GM23338 (cell line): ENCODE data around the gene TNFSF9. TPM values are rescaled to one million over a fixed set of nuclear protein-coding genes. Genes with fewer than 3 reads are reported as not detected.

Experiments used
- ATAC-seq: fragments of 200-7000 bp; cut with Tn5 transposase; 3 replicates; pipeline ENCODE4 v1.9.1; 2020
- DNase-seq: peaks from one replicate; pipeline ENCODE4 v3.0.0-alpha.2; 2015; ENCODE audit warnings: low spot score
- H2AFZ ChIP-seq: fragments of 200-600 bp; sonication (generic); 2 replicates; pipeline ENCODE4 v1.8.0; 2016; ENCODE audit warnings: antibody characterized with exemption, mild to moderate bottlenecking, moderate library complexity
- H3F3A ChIP-seq: fragments of 200-600 bp; sonication (generic); replicated peaks from 2 replicates; pipeline ENCODE4 v1.8.0; 2017; ENCODE audit warnings: antibody characterized with exemption, mixed run types, low read depth
- H3K27ac ChIP-seq: fragments of 200-600 bp; sonication (generic); 2 replicates; pipeline ENCODE4 v1.6.1; 2016; ENCODE audit warnings: low read depth
- H3K27me3 ChIP-seq: fragments of 200-600 bp; sonication (generic); 2 replicates; pipeline ENCODE4 v1.8.0; 2016; ENCODE audit warnings: mild to moderate bottlenecking, mixed run types, moderate library complexity; ENCODE audit not compliant: insufficient read depth
- H3K36me3 ChIP-seq: fragments of 200-600 bp; sonication (generic); 2 replicates; pipeline ENCODE4 v1.8.0; 2016; ENCODE audit warnings: mild to moderate bottlenecking; ENCODE audit not compliant: insufficient read depth
- H3K4me1 ChIP-seq: fragments of 200-600 bp; sonication (generic); 2 replicates; pipeline ENCODE4 v1.8.0; 2016; ENCODE audit warnings: mild to moderate bottlenecking, moderate library complexity; ENCODE audit not compliant: insufficient read depth
- H3K4me2 ChIP-seq: fragments of 200-600 bp; sonication (generic); 2 replicates; pipeline ENCODE4 v1.7.1; 2017; ENCODE audit warnings: mixed run types
- H3K4me3 ChIP-seq: fragments of 200-600 bp; sonication (generic); 2 replicates; pipeline ENCODE4 v1.6.1; 2016; ENCODE audit warnings: mixed run types
- H3K79me2 ChIP-seq: fragments of 200-600 bp; sonication (generic); replicated peaks from 2 replicates; pipeline ENCODE4 v1.8.0; 2017; ENCODE audit warnings: mild to moderate bottlenecking; ENCODE audit not compliant: insufficient read depth
- H3K9me2 ChIP-seq: fragments of 200-600 bp; sonication (generic); 2 replicates; pipeline ENCODE4 v1.8.0; 2017; ENCODE audit not compliant: insufficient read depth
- H4K20me1 ChIP-seq: fragments of 200-600 bp; sonication (generic); replicated peaks from 2 replicates; pipeline ENCODE4 v1.8.0; 2017; ENCODE audit warnings: mild to moderate bottlenecking; ENCODE audit not compliant: insufficient read depth
- H3K27ac Mint-ChIP-seq: 2 replicates; pipeline ENCODE4 v1.8.0; 2020; ENCODE audit warnings: inconsistent platforms, mild to moderate bottlenecking, moderate library complexity, mixed read lengths
- H3K27me3 Mint-ChIP-seq: 3 replicates; pipeline ENCODE4 v1.8.0; 2022; ENCODE audit warnings: low read depth, mild to moderate bottlenecking, moderate library complexity, mixed read lengths, inconsistent platforms; ENCODE audit not compliant: insufficient read depth, poor library complexity
- H3K36me3 Mint-ChIP-seq: 3 replicates; pipeline ENCODE4 v1.8.0; 2021; ENCODE audit warnings: low read depth, mild to moderate bottlenecking, inconsistent platforms, moderate library complexity, mixed read lengths
- H3K4me1 Mint-ChIP-seq: 3 replicates; pipeline ENCODE4 v1.8.0; 2020; ENCODE audit warnings: mild to moderate bottlenecking, inconsistent platforms, mixed read lengths
- H3K4me3 Mint-ChIP-seq: 3 replicates; pipeline ENCODE4 v1.8.0; 2021; ENCODE audit warnings: moderate library complexity, mild to moderate bottlenecking, inconsistent platforms, mixed read lengths
- H3K9me3 Mint-ChIP-seq: 3 replicates; pipeline ENCODE4 v1.8.0; 2020; ENCODE audit warnings: moderate library complexity, mild to moderate bottlenecking, inconsistent platforms, mixed read lengths
- CREB1 ChIP-seq: fragments of 250-450 bp; sonication (Bioruptor Pico); IDR thresholded peaks from 2 replicates; pipeline ENCODE4 v1.5.0; 2020; ENCODE audit warnings: low read depth, mild to moderate bottlenecking, moderate library complexity
- EZH2 ChIP-seq: fragments of 200-600 bp; sonication (generic); IDR thresholded peaks from one replicate; pipeline ENCODE4 v1.8.0; 2017; ENCODE audit warnings: antibody characterized with exemption, mild to moderate bottlenecking, low read depth; ENCODE audit not compliant: unreplicated experiment
- EZH2phosphoT487 ChIP-seq: fragments of 200-600 bp; sonication (generic); IDR thresholded peaks from one replicate; pipeline ENCODE4 v1.8.1; 2018; ENCODE audit warnings: antibody characterized with exemption; ENCODE audit not compliant: unreplicated experiment
- JUNB ChIP-seq: IDR thresholded peaks from one replicate; pipeline ENCODE4 v1.6.1; 2016; ENCODE audit warnings: antibody characterized with exemption; ENCODE audit not compliant: unreplicated experiment
- NANOG ChIP-seq: IDR thresholded peaks from 2 replicates; pipeline ENCODE4 v1.6.1; 2016; ENCODE audit warnings: antibody characterized with exemption, borderline replicate concordance
- POLR2AphosphoS5 ChIP-seq: IDR thresholded peaks from 2 replicates; pipeline ENCODE4 v1.6.1; 2016; ENCODE audit warnings: antibody characterized with exemption, low read depth
- STAT1 ChIP-seq: IDR thresholded peaks from one replicate; pipeline ENCODE4 v1.6.1; 2016; ENCODE audit warnings: antibody characterized with exemption; ENCODE audit not compliant: unreplicated experiment
- ZNF114 ChIP-seq: fragments of 250-450 bp; sonication (Bioruptor Pico); IDR thresholded peaks from 2 replicates; pipeline ENCODE4 v1.5.0; 2020; ENCODE audit warnings: mild to moderate bottlenecking, moderate library complexity
- ZNF331 ChIP-seq: fragments of 250-450 bp; sonication (Bioruptor Pico); IDR thresholded peaks from 2 replicates; pipeline ENCODE4 v1.5.0; 2020; ENCODE audit warnings: low read depth, mild to moderate bottlenecking, moderate library complexity
- polyA plus RNA-seq: library from polyadenylated mRNA; unstranded; fragments of >200 nt; fragmentation: Nextera tagmentation; extraction: Ambion mirVana; gene quantifications from 2 replicates; pipeline ENCODE4 v1.2.1, GENCODE V29; 2016
- total RNA-seq: library from RNA; depleted of rRNA; stranded (reverse); fragments of >200 nt; shearing (Covaris generic); gene quantifications from 2 replicates; pipeline ENCODE4 v1.2.3, GENCODE V29; 2014
- TF ChIP-seq, protein P1 (sequence below), 2 experiments: fragments of 200-600 bp in 1 of 2; sonication (generic) in 1 of 2; conservative IDR thresholded peaks; 2 replicates each; pipeline versions ENCODE4 v1.5.1 to v1.6.1; 2016 to 2017; ENCODE audit warnings: antibody characterized with exemption in 2 of 2, low read depth in 2 of 2, mild to moderate bottlenecking in 2 of 2, moderate library complexity in 1 of 2
- TF ChIP-seq, protein P2 (sequence below): IDR thresholded peaks from 2 replicates; pipeline ENCODE4 v1.6.1; 2016; ENCODE audit warnings: antibody characterized with exemption
- TF ChIP-seq, protein P3 (sequence below): IDR thresholded peaks from one replicate; pipeline ENCODE4 v1.6.1; 2018; ENCODE audit warnings: antibody characterized with exemption; ENCODE audit not compliant: unreplicated experiment

Gene TNFSF9
- total and polyA plus RNA-seq, 2 experiments from 2014 or later = 2.6 to 9.1 TPM

DNA sequence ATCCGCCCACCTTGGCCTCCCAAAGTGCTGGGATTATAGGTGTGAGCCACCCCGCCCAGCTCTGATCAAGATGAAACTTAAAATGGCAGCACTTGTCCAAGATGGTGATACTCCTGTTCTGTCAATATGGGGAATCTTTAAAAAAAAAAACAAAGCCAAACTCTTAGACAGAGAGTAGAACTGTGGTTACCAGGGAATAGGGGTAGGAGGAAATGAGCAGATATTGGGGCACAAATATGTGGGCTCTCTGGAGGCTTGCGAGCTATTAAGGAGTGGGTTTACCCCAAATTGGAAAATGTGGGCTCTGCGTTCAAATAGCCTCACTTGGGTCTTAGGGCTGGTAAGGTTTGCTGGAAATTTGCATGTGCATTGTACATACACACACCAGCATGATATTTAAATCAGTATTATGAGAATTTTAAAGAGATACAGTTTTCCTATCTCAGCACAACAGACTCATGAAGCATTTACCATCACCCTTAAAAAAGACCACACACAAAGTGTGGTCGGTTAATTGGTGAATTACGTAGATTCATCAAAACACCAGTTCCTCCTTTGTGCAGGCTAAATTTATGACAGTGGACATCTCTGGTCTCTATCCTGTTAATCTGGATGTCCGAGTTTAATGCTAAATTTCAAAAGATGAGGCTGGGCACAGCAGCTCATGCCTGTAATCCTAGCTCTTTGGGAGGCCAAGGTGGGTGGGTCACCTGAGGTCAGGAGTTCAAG is 48.8 kb downstream of the TNFSF9 start:
- ATAC-seq (no peak), DNase-seq (no peak)
- Histone ChIP-seq H3K27me3 (no peaks in the 10 kb centered on the region), H3K79me2 (no peaks in the 10 kb centered on the region), H3K4me1 (peaks cover 15% of the 10 kb centered on the region), H3K27ac (no peak overlapping the region), H3F3A (no peaks in the 10 kb centered on the region), H3K9me2 (no peaks in the 10 kb centered on the region), H4K20me1 (no peaks in the 10 kb centered on the region), H3K36me3 (peaks cover 11% of the 10 kb centered on the region; the same call in 1 of the 2 replicates), H3K4me3 (no peak overlapping the region), H2AFZ (no peak overlapping the region), H3K4me2 (no peak overlapping the region)
- TF ChIP-seq EZH2phosphoT487 = no peak
- Mint-ChIP-seq H3K27me3 (peaks cover 4% of the 10 kb centered on the region), H3K36me3 (peaks cover 14% of the 10 kb centered on the region; the same call in 2 of the 3 replicates), H3K4me3 (no peak overlapping the region), H3K4me1 (no peaks in the 10 kb centered on the region), H3K27ac (no peak overlapping the region), H3K9me3 (peaks cover 36% of the 10 kb centered on the region)

DNA sequence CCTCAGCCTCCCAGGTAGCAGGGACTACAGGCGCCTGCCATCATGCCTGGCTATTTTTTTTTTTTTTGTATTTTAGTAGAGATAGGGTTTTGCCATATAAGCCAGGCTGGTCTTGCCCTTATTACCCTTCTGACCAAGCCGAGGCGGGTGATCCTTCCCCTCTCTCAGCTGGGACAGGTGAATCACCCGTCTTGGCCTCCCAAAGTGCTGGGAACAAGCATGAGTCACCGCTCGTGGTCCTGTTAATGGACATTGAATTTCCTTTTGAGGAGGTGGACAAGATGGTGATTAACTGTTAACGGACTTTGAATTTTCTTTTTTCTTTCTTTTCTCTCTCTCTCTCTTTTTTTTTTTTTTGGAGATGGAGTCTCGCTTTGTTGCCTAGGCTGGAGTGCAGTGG is 49.5 kb downstream of the TNFSF9 start:
- peaks cover 12% of the 10 kb centered on the region for H3K4me1 ChIP-seq
- no peak overlapping the region for H2AFZ ChIP-seq
- no peak overlapping the region for H3K27ac ChIP-seq
- no peak overlapping the region for H3K4me3 ChIP-seq
- Mint-ChIP-seq H3K27me3 (peaks cover 9% of the 10 kb centered on the region), H3K4me3 (no peak overlapping the region), H3K36me3 (peaks cover 14% of the 10 kb centered on the region; the same call in 2 of the 3 replicates), H3K4me1 (no peaks in the 10 kb centered on the region), H3K9me3 (peaks cover 41% of the 10 kb centered on the region), H3K27ac (no peak overlapping the region)
- ATAC-seq (no peak), DNase-seq (no peak)
- H3K36me3 ChIP-seq = peaks cover 11% of the 10 kb centered on the region; the same call in 1 of the 2 replicates
- H3K27me3 ChIP-seq = peaks cover under 1% of the 10 kb centered on the region; the same call in 1 of the 2 replicates
- no peaks in the 10 kb centered on the region for H4K20me1 ChIP-seq
- H3F3A ChIP-seq = no peaks in the 10 kb centered on the region
- no peaks in the 10 kb centered on the region for H3K9me2 ChIP-seq
- H3K79me2 ChIP-seq = no peaks in the 10 kb centered on the region
- no peak overlapping the region for H3K4me2 ChIP-seq
- no peak for TF ChIP-seq ZNF114 (CRISPR knock-in tag)
- no peak for TF ChIP-seq STAT1
- TF ChIP-seq, protein P1, sequence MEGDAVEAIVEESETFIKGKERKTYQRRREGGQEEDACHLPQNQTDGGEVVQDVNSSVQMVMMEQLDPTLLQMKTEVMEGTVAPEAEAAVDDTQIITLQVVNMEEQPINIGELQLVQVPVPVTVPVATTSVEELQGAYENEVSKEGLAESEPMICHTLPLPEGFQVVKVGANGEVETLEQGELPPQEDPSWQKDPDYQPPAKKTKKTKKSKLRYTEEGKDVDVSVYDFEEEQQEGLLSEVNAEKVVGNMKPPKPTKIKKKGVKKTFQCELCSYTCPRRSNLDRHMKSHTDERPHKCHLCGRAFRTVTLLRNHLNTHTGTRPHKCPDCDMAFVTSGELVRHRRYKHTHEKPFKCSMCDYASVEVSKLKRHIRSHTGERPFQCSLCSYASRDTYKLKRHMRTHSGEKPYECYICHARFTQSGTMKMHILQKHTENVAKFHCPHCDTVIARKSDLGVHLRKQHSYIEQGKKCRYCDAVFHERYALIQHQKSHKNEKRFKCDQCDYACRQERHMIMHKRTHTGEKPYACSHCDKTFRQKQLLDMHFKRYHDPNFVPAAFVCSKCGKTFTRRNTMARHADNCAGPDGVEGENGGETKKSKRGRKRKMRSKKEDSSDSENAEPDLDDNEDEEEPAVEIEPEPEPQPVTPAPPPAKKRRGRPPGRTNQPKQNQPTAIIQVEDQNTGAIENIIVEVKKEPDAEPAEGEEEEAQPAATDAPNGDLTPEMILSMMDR (conservative IDR thresholded peaks at IDR 0.05; ENCODE audit: low read depth in 2 of 2) = no peak
- TF ChIP-seq CREB1 (CRISPR knock-in tag) = no peak
- TF ChIP-seq, protein P2, sequence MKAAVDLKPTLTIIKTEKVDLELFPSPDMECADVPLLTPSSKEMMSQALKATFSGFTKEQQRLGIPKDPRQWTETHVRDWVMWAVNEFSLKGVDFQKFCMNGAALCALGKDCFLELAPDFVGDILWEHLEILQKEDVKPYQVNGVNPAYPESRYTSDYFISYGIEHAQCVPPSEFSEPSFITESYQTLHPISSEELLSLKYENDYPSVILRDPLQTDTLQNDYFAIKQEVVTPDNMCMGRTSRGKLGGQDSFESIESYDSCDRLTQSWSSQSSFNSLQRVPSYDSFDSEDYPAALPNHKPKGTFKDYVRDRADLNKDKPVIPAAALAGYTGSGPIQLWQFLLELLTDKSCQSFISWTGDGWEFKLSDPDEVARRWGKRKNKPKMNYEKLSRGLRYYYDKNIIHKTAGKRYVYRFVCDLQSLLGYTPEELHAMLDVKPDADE = no peak
- TF ChIP-seq EZH2phosphoT487 = no peak
- TF ChIP-seq NANOG = no peak
- no peak for TF ChIP-seq JUNB
- no peak for TF ChIP-seq POLR2AphosphoS5
- TF ChIP-seq, protein P3, sequence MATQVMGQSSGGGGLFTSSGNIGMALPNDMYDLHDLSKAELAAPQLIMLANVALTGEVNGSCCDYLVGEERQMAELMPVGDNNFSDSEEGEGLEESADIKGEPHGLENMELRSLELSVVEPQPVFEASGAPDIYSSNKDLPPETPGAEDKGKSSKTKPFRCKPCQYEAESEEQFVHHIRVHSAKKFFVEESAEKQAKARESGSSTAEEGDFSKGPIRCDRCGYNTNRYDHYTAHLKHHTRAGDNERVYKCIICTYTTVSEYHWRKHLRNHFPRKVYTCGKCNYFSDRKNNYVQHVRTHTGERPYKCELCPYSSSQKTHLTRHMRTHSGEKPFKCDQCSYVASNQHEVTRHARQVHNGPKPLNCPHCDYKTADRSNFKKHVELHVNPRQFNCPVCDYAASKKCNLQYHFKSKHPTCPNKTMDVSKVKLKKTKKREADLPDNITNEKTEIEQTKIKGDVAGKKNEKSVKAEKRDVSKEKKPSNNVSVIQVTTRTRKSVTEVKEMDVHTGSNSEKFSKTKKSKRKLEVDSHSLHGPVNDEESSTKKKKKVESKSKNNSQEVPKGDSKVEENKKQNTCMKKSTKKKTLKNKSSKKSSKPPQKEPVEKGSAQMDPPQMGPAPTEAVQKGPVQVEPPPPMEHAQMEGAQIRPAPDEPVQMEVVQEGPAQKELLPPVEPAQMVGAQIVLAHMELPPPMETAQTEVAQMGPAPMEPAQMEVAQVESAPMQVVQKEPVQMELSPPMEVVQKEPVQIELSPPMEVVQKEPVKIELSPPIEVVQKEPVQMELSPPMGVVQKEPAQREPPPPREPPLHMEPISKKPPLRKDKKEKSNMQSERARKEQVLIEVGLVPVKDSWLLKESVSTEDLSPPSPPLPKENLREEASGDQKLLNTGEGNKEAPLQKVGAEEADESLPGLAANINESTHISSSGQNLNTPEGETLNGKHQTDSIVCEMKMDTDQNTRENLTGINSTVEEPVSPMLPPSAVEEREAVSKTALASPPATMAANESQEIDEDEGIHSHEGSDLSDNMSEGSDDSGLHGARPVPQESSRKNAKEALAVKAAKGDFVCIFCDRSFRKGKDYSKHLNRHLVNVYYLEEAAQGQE = no peak
- no peak for TF ChIP-seq ZNF331 (CRISPR knock-in tag)
- TF ChIP-seq EZH2 = no peak
